H1 (cell line): ENCODE results near the gene SCN2A. TPM values are rescaled to one million over a fixed set of nuclear protein-coding genes. Genes with fewer than 3 reads are reported as not detected.

Experiments used
- CREB1 ChIP-seq: IDR thresholded peaks from 2 replicates; pipeline ENCODE4 v1.6.1; 2012; ENCODE audit warnings: inconsistent platforms
- EP300 ChIP-seq, 2 experiments: IDR thresholded peaks; 1 replicate in 1 of 2; 2 replicates in 1 of 2; pipeline ENCODE4 v1.6.1; 2011 to 2012; ENCODE audit warnings: low read depth in 2 of 2, low read length in 2 of 2, mild to moderate bottlenecking in 2 of 2, borderline replicate concordance in 1 of 2, inconsistent platforms in 1 of 2, moderate library complexity in 1 of 2
- FOSL1 ChIP-seq: IDR thresholded peaks from 2 replicates; pipeline ENCODE4 v1.6.1; 2011; ENCODE audit warnings: mild to moderate bottlenecking, low read depth, low read length, moderate library complexity; ENCODE audit not compliant: insufficient read depth
- GABPA ChIP-seq: IDR thresholded peaks from 2 replicates; pipeline ENCODE4 v1.6.1; 2011; ENCODE audit warnings: mild to moderate bottlenecking, low read length, moderate library complexity, borderline replicate concordance; ENCODE audit not compliant: insufficient read depth
- GTF2F1 ChIP-seq: IDR thresholded peaks from 2 replicates; pipeline ENCODE4 v1.6.1; 2012; ENCODE audit warnings: low read depth, low read length, improper control_type of control experiment, borderline replicate concordance
- JUN ChIP-seq: IDR thresholded peaks from 2 replicates; pipeline ENCODE4 v1.6.1; 2011; ENCODE audit warnings: low read depth, mild to moderate bottlenecking, improper control_type of control experiment, low read length
- KDM1A ChIP-seq: fragments of 200-600, 300-600 bp; sonication (generic); IDR thresholded peaks from 2 replicates; pipeline ENCODE4 v1.7.1; 2016; ENCODE audit warnings: mild to moderate bottlenecking, low read length, borderline replicate concordance
- RNF2 ChIP-seq: fragments of 200-900, 300-1000 bp; sonication (generic); IDR thresholded peaks from 2 replicates; pipeline ENCODE4 v1.7.1; 2016; ENCODE audit warnings: borderline replicate concordance, low read depth, mild to moderate bottlenecking, antibody characterized with exemption, low read length; ENCODE audit not compliant: poor library complexity, severe bottlenecking; ENCODE audit errors: missing control alignments
- polyA plus RNA-seq, 7 experiments: library from polyadenylated mRNA; depleted of rRNA in 3 of 7; stranded (reverse) in 5 of 7; unstranded in 2 of 7; fragments of >200 nt in 5 of 7; fragments of 200-250 nt in 2 of 7; gene quantifications; 1 replicate in 5 of 7; 2 replicates in 1 of 7; 4 replicates in 1 of 7; pipeline versions ENCODE4 v1.2.1 to v1.2.3, GENCODE V29; 2011 to 2013; ENCODE audit warnings: missing spikeins in 2 of 7, mixed read lengths in 2 of 7
- total RNA-seq: library from RNA; stranded (reverse); fragmentation: NEBNext Ultra II Directional; extraction: Animal tissue kit (Norgen Biotek cat#: 25700); gene quantifications from 2 replicates; pipeline ENCODE4 v1.2.1, GENCODE V29; 2021

SCN2A gene
- total and polyA plus RNA-seq, 2 of the 8 experiments (the other 6 are each of a cell fraction or from before 2014, with no cell fraction given): 0.18 to 1.1 TPM

DNA sequence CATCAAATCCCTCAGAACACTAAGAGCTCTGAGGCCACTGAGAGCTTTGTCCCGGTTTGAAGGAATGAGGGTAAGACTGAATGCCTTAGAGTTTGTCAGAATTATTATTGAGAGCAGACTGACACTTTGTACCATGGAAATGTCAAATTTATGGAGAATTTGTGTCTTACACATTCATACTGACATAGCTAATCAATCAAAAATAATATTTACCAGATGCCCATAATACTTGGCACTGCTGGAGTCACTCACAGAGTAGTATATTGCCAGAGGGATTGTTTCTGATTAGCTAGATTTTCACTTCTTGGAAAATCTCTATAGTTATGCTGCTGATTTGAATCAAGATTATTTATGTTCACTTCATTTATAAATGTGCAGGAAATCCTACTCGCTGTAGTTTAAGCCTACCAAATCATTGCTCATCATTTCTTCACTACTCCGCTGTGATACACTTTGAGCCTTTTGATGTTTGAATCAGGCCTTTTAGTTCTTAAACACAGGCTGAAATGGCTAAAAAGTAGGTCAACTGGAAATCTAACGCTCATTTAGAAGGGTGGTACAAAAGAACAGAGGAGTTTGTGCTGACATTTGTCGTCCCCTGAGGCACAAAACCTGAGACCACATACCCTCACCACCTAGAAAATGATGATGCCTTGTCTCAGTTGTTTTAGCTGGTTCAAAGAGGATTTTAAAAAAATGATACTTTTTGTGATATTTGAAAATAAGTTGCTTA lies 134.2 kb downstream of the SCN2A start (continued):
- TF ChIP-seq JUN (no peak), FOSL1 (no peak), RNF2 (no peak), CREB1 (no peak), GABPA (no peak), GTF2F1 (no peak), KDM1A (no peak), EP300 (IDR thresholded peaks at IDR 0.05; ENCODE audit: borderline replicate concordance in 1 of 2, low read depth in 2 of 2, low read length in 2 of 2) (no peak)
